HG03460 (cell line): Measurements from ENCODE around the gene WRAP53.

Experiments
- ATAC-seq: cut with Tn5 transposase; IDR thresholded peaks from one replicate; pipeline ENCODE4 v1.9.1; 2021; ENCODE audit not compliant: unreplicated experiment

The WRAP53 gene

DNA sequence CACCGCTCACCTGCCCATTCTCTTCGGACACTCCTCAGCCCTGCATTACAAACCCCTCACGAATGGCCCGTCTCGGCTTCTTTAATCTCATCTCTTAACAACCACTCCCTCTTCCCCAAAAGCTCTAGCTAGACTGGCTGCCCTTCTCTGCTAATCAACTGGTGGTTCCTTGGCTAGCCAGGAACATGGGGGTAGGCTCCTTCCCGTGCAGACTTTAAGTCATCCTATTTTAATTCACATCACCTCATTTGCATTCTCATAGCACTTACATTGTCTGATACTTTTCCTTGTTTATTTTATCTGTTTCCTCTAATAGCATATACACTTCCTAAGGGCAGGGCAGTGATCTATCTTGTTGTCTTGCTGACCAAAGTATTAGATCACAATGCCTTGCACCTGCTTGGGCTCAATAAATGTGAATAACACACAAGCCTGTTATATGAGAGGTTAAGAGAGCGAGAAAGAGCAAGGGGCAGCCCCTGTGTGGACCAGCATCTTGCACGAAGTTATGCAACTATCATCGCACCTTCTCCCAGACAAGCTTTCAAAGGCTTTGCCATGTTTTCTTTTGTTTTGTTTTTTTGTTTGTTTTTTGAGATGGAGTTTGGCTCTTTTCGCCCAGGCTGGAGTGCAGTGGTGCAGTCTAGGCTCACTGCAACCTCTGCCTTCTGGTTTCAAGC is 10.7 kb upstream of the WRAP53 start:
- ATAC-seq, result no peak

DNA sequence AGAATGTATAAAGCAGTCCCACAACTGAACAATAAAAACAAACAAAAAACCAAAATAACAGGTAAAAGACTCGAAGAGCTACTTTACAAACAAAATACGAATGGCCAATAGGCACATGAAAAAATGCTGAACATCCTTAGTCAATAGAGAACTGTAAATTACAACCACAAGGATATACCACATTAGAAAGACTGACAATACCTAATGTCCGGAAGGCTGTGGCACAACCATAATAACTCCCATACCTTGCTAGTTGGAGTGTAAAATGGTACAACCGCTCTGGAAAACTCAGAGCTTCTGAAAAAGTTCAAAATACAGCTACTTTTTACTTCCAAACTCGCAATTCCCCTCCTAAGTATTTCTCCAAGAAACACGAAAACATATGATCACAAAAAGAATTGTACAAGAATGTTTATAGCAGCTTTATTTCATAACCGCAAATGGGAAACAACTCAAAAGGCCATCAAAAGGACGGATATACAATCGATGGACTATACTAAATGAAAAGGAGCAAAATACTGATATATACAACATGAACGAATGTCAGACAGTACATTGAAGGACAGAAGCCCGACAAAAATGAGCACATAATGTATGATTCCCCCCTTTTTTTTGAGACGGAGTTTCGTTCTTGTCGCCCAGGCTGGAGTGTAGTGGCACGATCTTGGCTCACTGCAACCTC is 3.3 kb upstream of the WRAP53 start:
- no peak for ATAC-seq

DNA sequence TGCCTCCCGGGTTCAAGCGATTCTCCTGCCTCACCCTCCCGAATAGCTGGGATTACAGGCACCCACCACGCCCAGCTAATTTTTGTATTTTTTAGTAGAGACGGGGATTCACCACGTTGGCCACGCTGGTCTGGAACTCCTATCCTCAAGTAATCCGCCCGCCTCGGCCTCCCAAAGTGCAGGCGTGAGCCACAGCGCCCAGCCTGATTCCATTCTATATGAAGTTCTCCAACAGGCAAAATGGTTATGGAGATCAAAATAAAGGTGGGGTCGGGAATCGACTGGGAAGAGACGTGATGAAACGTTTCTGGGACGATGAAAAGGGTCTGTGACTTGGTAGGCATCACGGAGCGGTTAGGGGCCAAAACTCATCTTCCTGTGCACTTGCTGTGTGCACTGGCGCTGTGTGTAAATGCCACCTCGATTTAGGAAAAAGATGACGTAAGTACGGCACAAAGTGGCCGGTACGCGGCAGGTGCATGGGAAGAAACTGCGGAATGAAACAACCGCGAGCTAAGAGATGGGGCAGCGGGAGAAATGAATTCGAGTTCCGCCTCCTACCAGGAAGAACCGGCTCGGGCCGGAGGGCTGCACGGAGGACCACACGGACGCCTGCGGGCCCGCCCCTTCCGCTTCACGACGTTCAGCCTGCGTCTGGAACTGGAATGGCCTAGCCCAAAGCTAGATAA is 2.6 kb upstream of the WRAP53 start:
- peak; percentile 47 for ATAC-seq

DNA sequence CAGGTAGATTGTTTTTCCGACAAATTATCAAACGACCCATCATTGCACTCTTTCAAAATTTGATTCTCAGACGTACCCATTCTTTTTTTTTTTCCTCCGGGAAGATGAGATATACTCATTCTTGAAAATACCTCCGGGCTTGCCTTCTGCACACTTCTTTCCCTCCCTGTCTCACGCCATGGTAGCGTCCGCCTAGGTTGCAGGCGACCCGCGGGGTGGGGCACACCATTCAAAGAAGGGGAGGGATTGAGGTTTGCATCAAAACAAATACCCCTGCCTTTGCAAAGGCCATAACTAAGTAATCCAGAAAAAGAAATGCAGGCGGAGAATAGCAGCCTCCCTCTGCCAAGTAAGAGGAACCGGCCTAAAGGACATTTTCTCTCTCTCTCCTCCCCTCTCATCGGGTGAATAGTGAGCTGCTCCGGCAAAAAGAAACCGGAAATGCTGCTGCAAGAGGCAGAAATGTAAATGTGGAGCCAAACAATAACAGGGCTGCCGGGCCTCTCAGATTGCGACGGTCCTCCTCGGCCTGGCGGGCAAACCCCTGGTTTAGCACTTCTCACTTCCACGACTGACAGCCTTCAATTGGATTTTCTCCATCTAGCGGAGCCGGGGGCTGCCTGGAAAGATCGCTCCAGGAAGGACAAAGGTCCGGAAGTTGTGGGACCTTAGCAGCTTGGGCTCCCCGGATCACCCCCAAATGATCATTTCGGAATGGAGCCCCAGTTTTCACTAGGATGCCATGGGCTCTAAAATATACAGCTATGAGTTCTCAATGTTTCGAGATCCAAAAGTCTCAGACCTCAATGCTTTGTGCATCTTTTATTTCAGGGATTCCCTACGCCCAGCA is 1.8 kb upstream of the WRAP53 start:
- peak; percentile 50 for ATAC-seq

DNA sequence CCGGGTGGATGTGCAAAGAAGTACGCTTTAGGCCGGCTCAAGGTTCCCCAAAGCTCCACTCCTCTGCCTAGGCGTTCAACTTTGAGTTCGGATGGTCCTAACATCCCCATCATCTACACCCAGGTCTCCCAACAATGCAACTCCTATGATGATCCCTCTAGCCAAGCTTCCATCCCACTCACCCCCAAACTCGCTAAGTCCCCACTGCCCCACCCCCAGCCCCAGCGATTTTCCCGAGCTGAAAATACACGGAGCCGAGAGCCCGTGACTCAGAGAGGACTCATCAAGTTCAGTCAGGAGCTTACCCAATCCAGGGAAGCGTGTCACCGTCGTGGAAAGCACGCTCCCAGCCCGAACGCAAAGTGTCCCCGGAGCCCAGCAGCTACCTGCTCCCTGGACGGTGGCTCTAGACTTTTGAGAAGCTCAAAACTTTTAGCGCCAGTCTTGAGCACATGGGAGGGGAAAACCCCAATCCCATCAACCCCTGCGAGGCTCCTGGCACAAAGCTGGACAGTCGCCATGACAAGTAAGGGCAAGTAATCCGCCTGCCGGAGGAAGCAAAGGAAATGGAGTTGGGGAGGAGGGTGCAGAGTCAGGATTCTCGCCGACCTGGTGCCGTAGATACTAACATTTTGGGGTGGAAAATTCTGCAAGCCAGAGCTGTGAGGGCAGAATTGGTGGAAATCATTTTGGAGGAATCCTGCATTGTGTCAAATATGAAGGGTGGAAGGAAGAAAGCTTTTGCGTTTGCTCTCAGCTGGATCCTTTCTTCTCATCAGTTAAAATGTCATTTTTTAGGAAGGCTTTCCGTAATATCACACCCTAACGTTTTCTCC is 987 bp upstream of the WRAP53 start, which contains the start of gene TP53:
Gene TP53 (minus strand): TSS at position 419 of the 836 bp plus-strand sequence. CDS start 10,896 bp downstream, outside the sequence.
- no peak for ATAC-seq

DNA sequence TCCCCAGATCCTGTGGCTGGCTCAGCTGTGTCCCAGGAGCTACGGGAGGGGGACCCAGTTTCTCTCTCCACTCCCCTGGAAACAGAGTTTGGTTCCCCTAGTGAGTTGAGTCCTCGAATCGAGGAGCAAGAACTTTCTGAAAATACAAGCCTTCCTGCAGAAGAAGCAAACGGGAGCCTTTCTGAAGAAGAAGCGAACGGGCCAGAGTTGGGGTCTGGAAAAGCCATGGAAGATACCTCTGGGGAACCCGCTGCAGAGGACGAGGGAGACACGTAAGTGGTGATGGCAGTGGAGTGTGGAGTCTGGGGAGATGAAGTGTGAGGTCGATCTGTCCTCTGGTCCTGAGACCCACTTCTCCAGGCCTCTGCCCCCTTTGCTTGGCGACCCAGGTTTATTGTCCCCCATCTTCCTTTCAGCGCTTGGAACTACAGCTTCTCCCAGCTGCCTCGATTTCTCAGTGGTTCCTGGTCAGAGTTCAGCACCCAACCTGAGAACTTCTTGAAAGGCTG is 585 bp downstream of the WRAP53 start:
- ATAC-seq, result no peak

DNA sequence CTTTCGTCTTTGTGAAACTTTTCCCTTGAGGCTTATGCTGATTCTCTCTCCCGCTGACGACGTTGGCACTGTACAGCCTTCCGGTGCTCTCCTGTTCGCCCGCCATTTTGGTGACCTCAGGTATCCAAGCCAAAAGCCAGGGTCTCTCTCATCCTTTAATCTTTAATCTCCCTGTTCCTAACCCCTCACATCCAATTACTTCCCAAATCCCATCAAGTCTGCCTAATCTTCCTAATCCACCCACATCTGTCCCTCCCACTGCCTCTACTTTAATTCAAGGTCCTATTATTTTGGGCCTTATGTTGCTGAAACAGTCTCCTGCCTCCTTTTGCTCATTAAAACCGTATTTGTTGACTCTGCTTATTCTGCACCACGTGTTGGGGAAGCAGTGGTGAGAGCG is 7.3 kb downstream of the WRAP53 start:
- ATAC-seq, result no peak

DNA sequence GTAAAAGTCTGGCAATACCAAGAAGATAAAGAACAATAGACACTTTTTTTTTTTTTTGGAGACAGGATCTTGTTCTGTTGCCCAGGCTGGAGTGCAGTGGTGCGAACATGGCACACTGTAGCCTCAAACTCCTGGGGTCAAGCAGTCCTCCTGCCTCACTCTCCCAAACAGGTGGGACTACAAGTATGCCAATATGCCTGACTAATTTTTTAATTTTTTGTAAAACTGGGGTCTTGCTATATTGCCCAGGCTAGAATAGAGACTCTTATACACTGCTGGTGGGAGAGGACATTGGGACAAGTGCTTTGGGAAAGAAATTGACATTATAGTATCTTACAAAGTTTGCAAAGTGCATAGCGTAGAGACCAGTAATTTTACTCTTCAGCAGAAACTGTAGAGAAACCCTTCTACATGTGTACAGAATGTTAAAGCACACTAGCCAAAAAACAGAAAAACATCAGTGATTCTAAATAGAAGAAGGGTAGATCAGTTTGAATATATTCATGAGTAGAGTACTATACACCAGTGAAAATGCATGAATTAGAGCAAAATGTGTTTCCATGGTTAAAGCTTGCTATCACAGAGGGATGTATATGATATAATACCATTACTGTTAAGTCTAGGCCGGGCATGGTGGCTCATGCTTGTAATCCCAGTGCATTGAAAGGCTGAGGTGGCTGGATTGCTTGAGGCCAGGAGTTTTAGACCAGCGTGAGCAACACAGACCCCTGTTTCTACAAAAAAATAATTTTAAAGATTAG is 9.7 kb downstream of the WRAP53 start:
- no peak for ATAC-seq

DNA sequence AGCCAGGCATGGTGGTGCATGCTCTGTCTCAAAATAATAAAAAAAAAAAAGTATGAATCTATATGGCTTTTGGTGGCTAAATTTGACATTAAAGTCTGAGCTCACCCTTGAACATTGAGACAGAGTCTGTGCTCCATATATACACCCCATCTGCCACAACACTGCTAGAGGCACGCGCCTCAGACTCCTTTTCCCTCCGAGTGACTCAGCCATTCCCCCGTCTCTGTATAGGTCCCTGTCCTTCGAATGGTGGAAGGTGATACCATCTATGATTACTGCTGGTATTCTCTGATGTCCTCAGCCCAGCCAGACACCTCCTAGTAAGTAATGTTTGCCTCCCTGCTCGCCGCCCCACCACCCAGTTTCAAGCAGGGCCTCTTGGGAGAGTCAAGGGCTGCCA is 12.2 kb downstream of the WRAP53 start:
- ATAC-seq, result no peak

DNA sequence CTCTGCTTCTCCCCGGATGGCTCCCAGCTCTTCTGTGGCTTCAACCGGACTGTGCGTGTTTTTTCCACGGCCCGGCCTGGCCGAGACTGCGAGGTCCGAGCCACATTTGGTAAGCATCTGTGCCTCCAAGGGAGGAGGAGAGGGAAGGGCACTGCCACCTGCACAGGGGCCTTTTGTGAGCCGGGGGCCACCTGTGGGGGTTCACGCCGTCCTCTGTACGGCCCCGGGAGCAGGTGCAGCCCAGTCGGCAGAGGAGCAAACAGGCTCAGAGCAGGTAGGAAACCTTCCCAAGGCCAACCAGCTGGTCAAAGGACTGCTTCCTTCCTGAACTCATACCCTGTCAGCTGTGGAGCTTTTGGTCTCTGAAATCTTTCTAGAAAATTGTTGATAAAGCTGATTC is 13.4 kb downstream of the WRAP53 start:
- ATAC-seq, result no peak

DNA sequence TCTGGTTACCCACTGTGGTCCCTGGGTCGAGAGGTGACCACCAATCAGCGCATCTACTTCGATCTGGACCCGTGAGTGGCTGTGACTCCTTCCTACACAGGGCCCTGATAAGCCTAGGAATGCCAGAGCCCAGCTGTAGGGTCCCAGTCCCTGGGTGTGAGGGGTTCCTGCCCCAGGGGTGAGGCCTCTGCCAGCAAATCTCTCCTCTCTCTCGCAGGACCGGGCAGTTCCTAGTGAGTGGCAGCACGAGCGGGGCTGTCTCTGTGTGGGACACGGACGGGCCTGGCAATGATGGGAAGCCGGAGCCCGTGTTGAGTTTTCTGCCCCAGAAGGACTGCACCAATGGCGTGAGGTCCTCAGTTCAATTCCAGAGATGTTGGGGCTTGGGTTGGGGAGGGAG is 14.5 kb downstream of the WRAP53 start:
- ATAC-seq, result no peak

DNA sequence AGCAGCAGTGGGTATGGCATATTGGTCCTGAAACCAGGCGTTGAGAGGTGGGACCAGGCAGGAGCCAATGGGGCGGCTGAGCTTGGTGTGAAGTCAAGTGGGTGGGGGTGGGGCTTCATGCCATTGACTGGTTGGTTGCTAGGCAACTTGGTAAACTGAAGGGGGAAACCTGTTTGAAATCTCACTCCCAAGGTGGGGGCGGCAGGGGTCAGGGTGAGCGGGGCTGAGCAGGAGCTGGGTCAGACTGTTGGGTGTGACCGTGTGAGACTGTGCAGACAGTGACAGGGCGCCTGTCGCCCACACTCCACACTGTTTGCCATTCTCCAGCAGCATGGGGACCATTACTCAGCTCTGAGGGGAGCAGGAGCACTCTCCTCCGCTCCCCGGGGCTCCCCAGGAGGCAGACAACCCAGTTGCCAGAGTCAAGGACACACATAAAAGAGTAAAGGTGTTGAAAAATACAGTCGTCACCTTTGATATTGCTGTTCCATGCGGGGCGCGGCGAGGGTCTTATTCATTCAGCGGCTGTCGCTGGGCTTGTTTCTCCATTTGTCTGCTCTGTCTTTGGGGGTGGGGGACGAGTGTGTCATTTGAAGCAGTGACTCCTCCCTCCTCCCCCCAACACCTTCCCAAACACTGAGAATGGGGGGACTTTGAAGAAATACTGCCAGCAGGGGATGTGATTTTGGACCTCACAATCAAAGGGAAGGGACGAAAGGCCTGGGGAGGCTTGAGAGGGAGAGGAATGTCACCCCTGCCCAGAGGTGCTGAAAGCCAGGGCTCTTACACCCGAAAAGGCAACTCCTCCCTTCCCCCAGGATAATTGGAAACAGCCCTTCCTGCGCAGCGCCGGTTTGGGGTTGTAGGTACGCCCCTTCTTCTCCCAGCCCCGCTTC is 15.6 kb downstream of the WRAP53 start:
- ATAC-seq, result no peak

DNA sequence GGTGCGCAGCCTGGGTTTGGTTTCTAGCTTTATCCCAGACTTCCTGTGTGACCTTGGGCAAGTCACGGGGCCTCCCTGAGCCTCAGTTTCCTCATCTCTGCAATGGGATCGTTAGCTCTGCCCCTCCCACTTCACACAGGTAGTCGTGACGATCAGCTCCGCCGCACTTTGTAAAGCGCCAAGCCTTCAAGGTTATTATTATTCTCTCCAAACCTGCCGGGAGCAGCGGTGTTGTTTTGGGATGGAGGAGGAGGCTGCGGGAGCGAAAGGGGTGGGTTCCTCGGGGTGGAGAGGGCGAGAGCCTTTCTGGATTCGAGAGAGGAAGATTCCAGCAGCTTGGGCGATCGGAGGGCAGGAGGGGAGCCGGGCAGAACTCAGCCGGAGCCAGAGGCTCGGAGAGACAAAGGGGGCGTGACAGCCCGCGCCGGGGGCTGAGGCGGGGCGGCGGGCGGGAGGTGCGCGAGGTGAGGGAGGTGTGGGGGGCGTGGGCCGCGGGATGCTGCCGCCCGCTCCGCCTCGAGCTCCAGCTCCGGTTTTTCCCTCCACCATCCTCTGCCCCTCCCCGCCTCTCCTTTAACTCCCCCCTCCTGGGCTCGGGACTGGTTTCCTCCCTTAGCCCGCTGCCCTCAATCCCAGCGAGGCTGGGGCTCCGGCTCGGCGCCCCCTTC is 16.5 kb downstream of the WRAP53 start, which contains the start of gene EFNB3:
Gene EFNB3 (plus strand): TSS at position 602 of the 668 bp plus-strand sequence. CDS start 397 bp downstream, outside the sequence.
- ATAC-seq, result no peak

DNA sequence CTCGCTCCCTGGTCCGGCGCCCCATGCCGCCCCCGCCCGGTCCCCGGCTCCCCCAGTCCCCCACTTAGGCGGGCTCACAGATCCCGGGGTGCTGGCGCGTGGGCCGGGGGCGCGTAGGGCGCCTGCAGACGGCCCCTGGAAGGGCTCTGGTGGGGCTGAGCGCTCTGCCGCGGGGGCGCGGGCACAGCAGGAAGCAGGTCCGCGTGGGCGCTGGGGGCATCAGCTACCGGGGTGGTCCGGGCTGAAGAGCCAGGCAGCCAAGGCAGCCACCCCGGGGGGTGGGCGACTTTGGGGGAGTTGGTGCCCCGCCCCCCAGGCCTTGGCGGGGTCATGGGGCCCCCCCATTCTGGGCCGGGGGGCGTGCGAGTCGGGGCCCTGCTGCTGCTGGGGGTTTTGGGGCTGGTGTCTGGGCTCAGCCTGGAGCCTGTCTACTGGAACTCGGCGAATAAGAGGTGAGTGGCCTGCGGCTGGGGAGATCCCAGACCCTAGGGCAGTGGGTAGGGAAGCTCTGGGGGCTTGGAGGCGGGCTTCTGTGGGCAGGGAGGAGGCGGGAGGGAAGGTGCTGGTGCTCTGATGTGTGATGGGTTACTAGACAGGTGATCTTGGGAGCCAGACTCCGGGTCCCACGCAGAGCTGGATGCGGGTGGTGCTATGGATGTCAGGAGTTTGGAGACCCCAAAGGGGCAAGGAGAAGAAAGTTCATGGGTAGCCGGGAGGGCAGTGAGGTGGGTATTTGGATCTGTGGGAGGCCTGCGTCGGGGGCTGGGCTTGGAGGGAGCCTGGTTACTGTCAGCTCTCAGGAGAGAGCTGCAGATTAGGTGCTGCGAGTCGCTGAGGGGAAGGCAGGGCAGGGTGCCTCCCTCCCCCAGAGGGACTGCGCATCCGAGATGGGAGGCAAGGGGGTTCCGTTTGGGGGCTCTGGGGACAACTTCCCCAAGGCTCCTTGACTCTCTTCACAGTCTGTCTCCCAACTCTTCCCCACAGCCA is 17.3 kb downstream of the WRAP53 start:
- no peak for ATAC-seq

DNA sequence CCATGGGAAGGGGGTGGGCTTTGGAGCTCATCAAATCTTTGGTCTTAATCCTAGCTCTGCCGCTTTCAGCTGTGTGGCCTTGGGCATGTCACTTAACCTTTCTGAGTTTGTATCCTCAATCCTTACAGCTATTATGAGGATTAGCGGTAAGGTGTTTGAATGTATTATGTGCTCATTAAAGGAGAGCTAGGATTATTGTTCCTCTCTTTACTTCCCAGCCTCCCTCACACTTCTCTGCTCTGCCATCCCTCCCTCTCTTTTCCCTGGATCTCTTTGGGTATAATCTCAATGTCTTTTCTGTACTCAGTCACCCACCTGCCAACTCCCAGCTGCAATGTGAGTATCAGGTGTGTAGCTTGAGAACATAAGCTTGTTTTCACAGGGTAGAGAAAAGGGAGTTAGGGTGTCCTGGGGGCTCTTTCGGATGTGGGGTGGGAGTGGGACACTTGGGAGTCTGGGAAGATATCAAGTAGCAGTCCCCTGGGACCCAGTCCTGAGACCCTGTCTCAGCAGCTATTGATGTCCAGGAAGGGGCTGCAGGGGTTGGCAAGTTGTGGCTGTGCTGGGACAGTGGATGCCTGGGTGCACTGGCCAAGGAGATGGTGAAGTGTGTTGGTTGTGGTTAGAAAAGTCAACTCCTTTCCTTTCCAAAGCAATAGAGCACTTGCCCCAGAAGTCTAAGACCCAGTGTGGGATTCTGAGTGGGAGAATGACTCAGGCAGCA is 18.5 kb downstream of the WRAP53 start:
- no peak for ATAC-seq

DNA sequence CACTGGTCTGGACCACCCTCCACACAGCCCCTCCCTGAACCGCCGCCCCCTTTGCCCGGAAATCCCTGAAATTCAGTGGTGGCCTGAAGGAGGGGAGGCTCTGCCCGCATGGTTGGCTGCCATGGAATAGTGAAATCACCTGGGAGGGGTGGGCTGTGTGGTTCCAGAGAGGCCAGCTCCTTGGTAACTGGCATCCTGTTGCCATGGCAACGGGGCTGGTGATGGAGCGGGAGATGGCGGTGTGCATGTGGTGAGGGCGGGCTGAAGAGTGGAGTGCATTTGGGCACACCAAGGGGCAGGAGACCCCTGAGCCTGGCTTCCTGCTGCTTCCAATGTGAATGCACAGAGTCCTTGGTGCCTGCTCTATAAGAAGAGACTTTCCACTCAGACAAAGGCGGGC is 19.2 kb downstream of the WRAP53 start:
- ATAC-seq, result no peak
